Stimulated activated memory B cell treated with anti-CD40 and anti-IgM and Interleukin-4, amounts not matched to agents 10 μg/mL and 1 μg/mL and 100 μg/mL, for 72 hours (primary cell): ENCODE results near the gene ZBTB32.
"Not testable (repeated sequence)": the region's sequence is repeated elsewhere in the genome, so short reads cannot be mapped to it uniquely, and the experiment has no call there.

Source experiments
- ATAC-seq: fragments of 150-1000 bp; cut with Tn5 transposase; 2 replicates; pipeline ENCODE4 v1.10.0; 2021
- H3K27ac Mint-ChIP-seq: one replicate; pipeline ENCODE4 v1.8.0; 2022; ENCODE audit warnings: mild to moderate bottlenecking, mixed read lengths
- H3K27me3 Mint-ChIP-seq: one replicate; pipeline ENCODE4 v1.8.0; 2022; ENCODE audit warnings: mixed read lengths
- H3K36me3 Mint-ChIP-seq: one replicate; pipeline ENCODE4 v1.8.0; 2022; ENCODE audit warnings: mixed read lengths
- H3K4me1 Mint-ChIP-seq: one replicate; pipeline ENCODE4 v1.8.0; 2022; ENCODE audit warnings: mixed read lengths
- H3K4me3 Mint-ChIP-seq: one replicate; pipeline ENCODE4 v1.8.0; 2022; ENCODE audit warnings: mild to moderate bottlenecking, moderate library complexity, mixed read lengths
- H3K9me3 Mint-ChIP-seq: one replicate; pipeline ENCODE4 v1.8.0; 2022; ENCODE audit warnings: mixed read lengths

The ZBTB32 gene

DNA sequence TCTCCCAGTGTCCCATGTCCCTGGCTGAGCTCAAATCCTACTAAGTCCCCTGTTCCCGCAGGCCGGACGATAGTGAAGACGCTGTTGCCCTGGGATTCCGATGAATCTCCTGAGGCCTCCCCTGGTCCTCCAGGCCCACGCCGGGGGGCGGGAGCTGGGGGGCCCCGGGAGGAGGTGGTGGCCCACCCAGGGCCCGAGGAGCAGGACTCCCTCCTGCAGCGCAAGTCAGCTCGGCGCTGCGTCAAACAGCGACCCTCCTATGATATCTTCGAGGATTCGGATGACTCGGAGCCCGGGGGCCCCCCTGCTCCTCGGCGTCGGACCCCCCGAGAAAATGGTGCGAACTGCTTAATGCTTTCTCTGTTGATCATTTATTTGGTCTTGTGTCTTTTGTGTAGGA is 19.3 kb downstream of the ZBTB32 start:
- peaks cover 76% of the 10 kb centered on the region for H3K36me3 Mint-ChIP-seq
- no peaks in the 10 kb centered on the region for H3K9me3 Mint-ChIP-seq
- no peak for ATAC-seq
- no peak overlapping the region for H3K27ac Mint-ChIP-seq
- peaks cover 35% of the 10 kb centered on the region for H3K4me1 Mint-ChIP-seq
- H3K27me3 Mint-ChIP-seq, result no peaks in the 10 kb centered on the region
- H3K4me3 Mint-ChIP-seq, result no peak overlapping the region

DNA sequence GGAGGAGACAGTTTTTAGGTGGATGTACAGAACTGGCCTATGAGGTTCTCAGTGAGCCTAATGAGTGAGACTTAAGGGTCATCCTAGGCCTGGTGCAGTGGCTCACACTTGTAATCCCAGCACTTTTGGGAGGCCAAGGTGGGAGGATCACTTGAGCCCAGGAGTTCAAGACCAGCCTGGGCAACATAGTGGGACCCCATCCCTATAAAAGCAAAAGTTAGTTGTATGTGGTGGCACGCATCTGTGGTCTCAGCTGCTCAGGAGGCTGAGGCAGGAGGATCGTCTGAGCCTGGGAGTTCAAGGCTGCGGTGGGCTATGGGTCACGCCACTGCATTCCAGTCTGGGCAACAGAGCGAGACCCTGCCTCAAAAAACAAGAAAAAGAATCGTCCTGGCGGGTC is 19.8 kb downstream of the ZBTB32 start:
- not testable (repeated sequence) for H3K27me3 Mint-ChIP-seq, ATAC-seq, H3K9me3 Mint-ChIP-seq, H3K4me3 Mint-ChIP-seq, H3K27ac Mint-ChIP-seq
- Mint-ChIP-seq H3K4me1 (peaks cover 31% of the 10 kb centered on the region), H3K36me3 (peaks cover 81% of the 10 kb centered on the region)

DNA sequence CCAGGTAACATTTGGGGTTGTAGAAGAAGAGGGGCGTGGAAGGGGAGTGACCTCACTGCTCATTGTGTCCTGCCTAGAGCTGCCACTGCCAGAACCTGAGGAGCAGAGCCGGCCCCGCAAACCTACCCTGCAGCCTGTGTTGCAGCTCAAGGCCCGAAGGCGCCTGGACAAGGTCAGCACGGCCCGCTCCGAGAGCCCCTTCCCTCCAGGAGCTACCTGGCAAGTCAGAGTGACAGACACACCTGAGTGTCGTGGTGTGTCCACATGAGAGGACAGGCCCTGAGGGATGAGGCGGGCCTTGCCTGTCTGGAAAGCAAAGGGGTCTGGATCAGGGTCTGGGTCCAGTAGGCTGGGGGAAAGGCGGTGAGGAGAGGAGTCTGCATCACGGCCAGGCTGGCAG is 20.2 kb downstream of the ZBTB32 start:
- no peak overlapping the region for H3K4me3 Mint-ChIP-seq
- no peaks in the 10 kb centered on the region for H3K9me3 Mint-ChIP-seq
- H3K27me3 Mint-ChIP-seq, result no peaks in the 10 kb centered on the region
- H3K4me1 Mint-ChIP-seq, result peaks cover 26% of the 10 kb centered on the region
- peaks cover 84% of the 10 kb centered on the region for H3K36me3 Mint-ChIP-seq
- ATAC-seq, result no peak
- no peak overlapping the region for H3K27ac Mint-ChIP-seq

DNA sequence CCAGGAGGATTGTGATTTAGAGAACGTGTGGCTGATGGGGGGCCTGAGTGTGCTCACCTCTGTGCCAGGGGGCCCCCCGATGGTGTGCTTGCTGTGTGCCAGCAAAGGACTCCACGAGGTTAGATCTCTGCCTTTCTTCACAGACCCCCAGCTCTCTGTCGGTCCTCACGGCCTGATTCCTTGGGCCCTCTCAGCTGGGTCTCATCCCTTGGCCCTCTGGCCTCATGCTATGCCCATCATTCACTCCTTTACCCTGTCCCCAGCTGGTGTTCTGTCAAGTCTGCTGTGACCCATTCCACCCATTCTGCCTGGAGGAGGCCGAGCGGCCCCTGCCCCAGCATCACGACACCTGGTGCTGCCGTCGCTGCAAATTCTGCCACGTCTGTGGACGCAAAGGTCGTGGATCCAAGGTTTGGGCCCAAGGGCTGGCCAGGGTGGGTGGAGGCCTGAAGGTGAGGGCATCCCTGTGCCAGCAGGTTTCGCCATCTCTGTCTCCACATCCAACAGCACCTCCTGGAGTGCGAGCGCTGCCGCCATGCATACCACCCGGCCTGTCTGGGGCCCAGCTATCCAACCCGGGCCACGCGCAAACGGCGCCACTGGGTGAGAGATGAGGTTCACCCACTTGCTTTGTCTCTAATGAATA is 21.0 kb downstream of the ZBTB32 start:
- H3K9me3 Mint-ChIP-seq, result no peaks in the 10 kb centered on the region
- no peaks in the 10 kb centered on the region for H3K27me3 Mint-ChIP-seq
- peaks cover 88% of the 10 kb centered on the region for H3K36me3 Mint-ChIP-seq
- H3K27ac Mint-ChIP-seq, result no peak overlapping the region
- H3K4me3 Mint-ChIP-seq, result no peak overlapping the region
- peaks cover 19% of the 10 kb centered on the region for H3K4me1 Mint-ChIP-seq
- ATAC-seq, result no peak

DNA sequence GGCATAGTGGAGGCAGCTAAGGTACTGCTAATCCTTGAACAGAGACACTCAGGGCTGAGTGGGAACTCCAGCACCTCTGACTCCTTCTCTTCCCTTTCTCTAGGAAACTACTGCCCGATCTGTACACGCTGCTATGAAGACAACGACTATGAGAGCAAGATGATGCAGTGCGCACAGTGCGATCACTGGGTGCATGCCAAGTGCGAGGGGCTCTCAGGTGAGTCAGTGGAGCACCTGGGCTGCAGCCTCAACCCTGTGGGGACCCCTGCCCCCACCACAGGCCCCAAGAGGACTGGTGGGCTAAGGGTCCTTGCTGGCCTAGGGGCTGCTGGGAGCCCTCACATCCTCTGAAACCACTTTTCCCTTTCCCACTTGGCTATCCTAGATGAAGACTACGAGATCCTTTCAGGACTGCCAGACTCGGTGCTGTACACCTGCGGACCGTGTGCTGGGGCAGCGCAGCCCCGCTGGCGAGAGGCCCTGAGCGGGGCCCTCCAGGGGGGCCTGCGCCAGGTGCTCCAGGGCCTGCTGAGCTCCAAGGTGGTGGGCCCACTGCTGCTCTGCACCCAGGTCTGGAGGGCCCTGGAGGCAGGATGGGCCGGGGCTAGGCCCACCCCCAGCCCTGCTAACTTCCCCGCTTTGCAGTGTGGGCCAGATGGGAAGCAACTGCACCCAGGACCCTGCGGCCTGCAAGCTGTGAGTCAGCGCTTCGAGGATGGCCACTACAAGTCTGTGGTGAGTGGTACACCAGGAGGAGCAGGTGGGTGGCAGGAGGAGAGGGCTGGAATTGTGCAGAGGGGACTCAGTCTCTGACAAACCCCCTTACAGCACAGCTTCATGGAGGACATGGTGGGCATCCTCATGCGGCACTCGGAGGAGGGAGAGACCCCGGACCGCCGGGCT is 22.9 kb downstream of the ZBTB32 start:
- Mint-ChIP-seq H3K4me1 (peaks cover 3% of the 10 kb centered on the region), H3K4me3 (no peak overlapping the region), H3K27me3 (no peaks in the 10 kb centered on the region), H3K9me3 (no peaks in the 10 kb centered on the region), H3K36me3 (peaks cover 84% of the 10 kb centered on the region), H3K27ac (no peak overlapping the region)
- ATAC-seq, result no peak

DNA sequence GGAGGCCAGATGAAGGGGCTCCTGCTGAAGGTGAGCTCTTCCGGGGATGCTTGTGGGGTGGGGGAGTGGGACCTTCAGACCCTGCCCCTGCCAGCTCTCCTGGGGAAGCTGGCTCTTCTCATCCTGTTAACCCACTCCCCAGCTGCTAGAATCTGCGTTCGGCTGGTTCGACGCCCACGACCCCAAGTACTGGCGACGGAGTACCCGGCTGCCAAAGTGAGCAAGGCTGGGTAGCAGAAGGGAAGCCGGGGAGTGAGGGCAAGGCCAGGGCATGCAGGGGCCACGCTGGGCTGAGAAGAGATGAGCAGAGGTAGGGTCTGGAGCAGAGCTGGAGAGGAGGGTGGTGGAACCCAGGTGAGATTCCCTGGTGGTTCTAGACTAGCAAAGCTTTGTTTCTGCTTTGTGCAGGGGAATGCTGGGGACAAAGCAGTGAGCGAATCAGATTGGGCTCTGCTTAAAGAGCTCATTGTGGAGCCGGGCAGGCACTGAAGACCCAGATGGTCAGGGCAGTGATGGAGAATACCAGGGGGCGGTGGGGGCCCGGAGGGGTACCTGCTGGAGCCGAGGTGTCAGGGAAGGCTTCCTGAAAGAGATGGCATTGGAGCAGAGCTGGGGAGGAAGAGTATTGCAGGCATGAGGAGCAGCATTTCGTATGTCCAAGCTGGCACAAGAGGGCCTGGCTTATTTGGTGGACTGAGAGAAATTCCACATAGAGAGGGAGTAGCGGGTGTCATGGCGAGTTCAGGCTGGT is 23.8 kb downstream of the ZBTB32 start:
- H3K9me3 Mint-ChIP-seq, result no peaks in the 10 kb centered on the region
- H3K4me3 Mint-ChIP-seq, result no peak overlapping the region
- no peaks in the 10 kb centered on the region for H3K4me1 Mint-ChIP-seq
- no peaks in the 10 kb centered on the region for H3K27me3 Mint-ChIP-seq
- peaks cover 79% of the 10 kb centered on the region for H3K36me3 Mint-ChIP-seq
- no peak overlapping the region for H3K27ac Mint-ChIP-seq
- no peak for ATAC-seq

DNA sequence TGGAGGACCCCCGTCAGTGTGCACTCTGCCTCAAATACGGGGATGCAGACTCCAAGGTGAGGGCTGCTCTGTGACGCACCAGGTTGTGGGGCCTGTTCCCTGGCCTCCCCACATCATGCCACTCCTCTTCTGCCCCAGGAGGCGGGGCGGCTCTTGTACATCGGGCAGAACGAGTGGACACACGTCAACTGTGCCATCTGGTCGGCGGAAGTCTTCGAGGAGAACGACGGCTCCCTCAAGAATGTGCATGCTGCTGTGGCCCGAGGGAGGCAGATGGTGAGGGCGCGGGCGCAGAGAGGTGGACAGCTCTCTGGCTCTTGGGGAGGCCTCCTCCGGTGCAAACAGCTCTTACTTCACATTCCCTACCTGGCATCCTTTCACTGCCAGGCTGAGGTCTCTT is 24.7 kb downstream of the ZBTB32 start:
- no peak overlapping the region for H3K27ac Mint-ChIP-seq
- ATAC-seq, result no peak
- H3K9me3 Mint-ChIP-seq, result no peaks in the 10 kb centered on the region
- H3K27me3 Mint-ChIP-seq, result no peaks in the 10 kb centered on the region
- no peak overlapping the region for H3K4me3 Mint-ChIP-seq
- H3K4me1 Mint-ChIP-seq, result peaks cover 5% of the 10 kb centered on the region
- H3K36me3 Mint-ChIP-seq, result peaks cover 76% of the 10 kb centered on the region

DNA sequence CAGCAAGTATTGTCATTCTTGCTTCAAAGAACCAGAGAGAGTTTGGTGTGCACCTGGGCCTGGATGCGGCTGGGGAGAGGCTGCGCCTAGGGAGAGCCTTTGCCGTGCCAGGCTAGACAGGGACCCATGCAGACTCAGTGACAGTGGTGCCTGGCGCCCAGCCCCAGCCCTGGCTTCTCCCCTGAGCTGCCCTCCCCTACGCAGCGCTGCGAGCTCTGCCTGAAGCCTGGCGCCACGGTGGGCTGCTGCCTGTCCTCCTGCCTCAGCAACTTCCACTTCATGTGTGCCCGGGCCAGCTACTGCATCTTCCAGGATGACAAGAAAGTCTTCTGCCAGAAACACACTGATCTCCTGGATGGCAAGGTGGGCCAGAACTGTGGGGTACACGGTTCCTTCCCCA is 25.4 kb downstream of the ZBTB32 start:
- peaks cover 80% of the 10 kb centered on the region for H3K36me3 Mint-ChIP-seq

DNA sequence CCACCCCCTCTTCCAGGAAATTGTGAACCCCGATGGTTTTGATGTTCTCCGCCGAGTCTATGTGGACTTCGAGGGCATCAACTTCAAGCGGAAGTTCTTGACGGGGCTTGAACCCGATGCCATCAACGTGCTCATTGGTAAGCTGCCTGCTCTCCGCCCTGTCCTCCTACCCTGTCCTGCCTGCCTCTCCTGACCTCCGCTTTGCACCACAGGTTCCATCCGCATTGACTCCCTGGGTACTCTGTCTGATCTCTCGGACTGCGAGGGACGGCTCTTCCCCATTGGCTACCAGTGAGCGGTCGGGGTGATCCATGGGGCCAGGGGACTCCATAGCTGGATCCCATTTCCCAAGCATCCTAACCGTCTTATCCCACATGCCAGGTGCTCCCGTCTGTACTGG is 26.0 kb downstream of the ZBTB32 start:
- Mint-ChIP-seq H3K9me3 (no peaks in the 10 kb centered on the region), H3K4me3 (no peak overlapping the region), H3K4me1 (peaks cover 13% of the 10 kb centered on the region), H3K27ac (no peak overlapping the region), H3K27me3 (no peaks in the 10 kb centered on the region), H3K36me3 (peaks cover 78% of the 10 kb centered on the region)
- no peak for ATAC-seq

More for the DNA sequence above, 25.4 kb downstream of the ZBTB32 start:
- Mint-ChIP-seq H3K9me3 (no peaks in the 10 kb centered on the region), H3K4me1 (peaks cover 12% of the 10 kb centered on the region), H3K27ac (no peak overlapping the region), H3K27me3 (no peaks in the 10 kb centered on the region), H3K4me3 (no peak overlapping the region)
- no peak for ATAC-seq

DNA sequence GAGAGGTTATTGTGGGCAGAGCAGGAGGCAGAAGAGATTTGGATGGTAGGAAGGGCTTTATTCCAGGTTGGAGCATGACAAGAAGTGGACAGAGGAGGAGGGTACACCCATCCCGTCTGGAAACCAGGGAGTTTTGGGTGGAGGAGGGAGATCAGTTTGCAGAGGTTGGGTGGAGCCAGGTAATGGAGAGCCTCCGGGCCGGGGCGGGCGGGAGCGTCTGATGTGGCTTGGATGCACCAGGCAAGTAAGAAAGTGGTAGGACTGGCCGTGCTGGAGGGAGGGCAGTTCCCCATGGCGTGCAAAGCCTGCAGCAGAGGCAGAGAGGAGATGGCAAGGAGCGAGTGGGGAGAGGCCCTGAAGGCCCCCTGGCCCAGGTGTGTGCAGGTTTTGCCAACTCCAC is 27.0 kb downstream of the ZBTB32 start:
- Mint-ChIP-seq H3K9me3 (no peaks in the 10 kb centered on the region), H3K27me3 (no peaks in the 10 kb centered on the region), H3K4me3 (no peak overlapping the region), H3K27ac (no peak overlapping the region), H3K36me3 (peaks cover 77% of the 10 kb centered on the region), H3K4me1 (peaks cover 16% of the 10 kb centered on the region)
- no peak for ATAC-seq

DNA sequence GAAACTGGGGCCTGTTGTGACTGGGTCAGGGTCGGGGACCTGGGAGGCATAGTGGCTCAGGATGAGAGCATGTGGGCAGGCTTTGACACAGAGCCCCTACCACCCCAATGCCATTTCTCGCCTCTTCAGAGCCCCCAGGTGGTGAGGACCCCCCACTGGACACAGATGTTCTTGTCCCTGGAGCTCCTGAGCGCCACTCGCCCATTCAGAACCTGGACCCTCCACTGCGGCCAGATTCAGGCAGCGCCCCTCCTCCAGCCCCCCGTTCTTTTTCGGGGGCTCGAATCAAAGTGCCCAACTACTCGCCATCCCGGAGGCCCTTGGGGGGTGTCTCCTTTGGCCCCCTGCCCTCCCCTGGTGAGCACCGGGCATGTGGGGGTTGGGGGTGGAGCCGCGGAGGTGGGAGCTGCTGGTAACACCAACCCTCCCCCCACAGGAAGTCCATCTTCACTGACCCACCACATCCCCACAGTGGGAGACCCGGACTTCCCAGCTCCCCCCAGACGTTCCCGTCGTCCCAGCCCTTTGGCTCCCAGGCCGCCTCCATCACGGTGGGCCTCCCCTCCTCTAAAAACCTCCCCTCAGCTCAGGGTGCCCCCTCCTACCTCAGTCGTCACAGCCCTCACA is 27.5 kb downstream of the ZBTB32 start:
- H3K27me3 Mint-ChIP-seq, result no peaks in the 10 kb centered on the region
- no peak for ATAC-seq
- no peak overlapping the region for H3K27ac Mint-ChIP-seq
- no peak overlapping the region for H3K4me3 Mint-ChIP-seq
- peaks cover 78% of the 10 kb centered on the region for H3K36me3 Mint-ChIP-seq
- no peaks in the 10 kb centered on the region for H3K9me3 Mint-ChIP-seq
- H3K4me1 Mint-ChIP-seq, result peaks cover 21% of the 10 kb centered on the region

DNA sequence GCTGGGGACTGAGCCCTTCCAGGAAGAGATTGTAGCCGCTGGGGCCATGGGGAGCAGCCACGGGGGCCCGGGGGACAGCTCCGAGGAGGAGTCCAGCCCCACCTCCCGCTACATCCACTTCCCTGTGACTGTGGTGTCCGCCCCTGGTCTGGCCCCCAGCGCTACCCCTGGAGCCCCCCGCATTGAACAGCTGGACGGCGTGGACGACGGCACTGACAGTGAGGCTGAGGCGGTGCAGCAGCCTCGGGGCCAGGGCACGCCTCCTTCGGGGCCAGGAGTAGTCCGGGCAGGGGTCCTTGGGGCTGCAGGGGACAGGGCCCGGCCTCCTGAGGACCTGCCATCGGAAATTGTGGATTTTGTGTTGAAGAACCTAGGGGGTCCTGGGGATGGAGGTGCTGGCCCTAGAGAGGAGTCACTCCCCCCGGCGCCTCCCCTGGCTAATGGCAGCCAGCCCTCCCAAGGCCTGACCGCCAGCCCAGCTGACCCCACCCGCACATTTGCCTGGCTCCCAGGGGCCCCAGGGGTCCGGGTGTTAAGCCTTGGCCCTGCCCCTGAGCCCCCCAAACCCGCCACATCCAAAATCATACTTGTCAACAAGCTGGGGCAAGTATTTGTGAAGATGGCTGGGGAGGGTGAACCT is 28.3 kb downstream of the ZBTB32 start:
- ATAC-seq, result no peak
- Mint-ChIP-seq H3K9me3 (no peaks in the 10 kb centered on the region), H3K36me3 (peaks cover 83% of the 10 kb centered on the region)

DNA sequence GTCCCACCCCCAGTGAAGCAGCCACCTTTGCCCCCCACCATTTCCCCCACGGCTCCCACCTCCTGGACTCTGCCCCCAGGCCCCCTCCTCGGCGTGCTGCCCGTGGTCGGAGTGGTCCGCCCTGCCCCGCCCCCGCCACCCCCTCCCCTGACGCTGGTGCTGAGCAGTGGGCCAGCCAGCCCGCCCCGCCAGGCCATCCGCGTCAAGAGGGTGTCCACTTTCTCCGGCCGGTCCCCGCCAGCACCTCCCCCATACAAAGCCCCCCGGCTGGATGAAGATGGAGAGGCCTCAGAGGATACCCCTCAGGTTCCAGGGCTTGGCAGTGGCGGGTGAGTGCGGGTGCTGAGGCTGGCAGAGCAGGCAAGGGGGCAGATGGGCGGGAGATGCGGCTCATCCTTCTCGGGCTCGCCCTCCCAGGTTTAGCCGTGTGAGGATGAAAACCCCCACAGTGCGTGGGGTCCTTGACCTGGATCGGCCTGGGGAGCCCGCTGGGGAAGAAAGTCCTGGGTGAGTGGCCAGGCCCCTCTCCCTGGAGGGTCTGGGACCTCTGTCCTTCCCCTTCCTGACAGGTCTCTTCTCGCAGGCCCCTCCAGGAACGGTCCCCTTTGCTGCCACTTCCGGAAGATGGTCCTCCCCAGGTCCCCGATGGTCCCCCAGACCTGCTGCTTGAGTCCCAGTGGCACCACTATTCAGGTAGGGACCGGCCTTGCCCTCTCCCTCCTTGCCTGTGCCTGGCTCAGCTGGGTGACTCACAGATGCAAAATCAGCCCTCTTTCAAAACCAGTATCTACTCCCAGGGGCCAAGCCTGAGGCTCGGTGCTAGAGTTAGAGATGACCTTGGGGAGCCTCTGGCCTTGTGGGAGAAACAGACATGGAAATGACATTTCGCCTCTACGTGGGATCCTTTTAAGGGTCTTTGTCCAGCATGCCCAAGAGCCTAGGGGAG is 29.1 kb downstream of the ZBTB32 start:
- H3K36me3 Mint-ChIP-seq, result peaks cover 79% of the 10 kb centered on the region
- H3K27ac Mint-ChIP-seq, result peak overlapping the region; percentile 18

More for the DNA sequence above, 28.3 kb downstream of the ZBTB32 start:
- no peak overlapping the region for H3K27ac Mint-ChIP-seq
- H3K4me1 Mint-ChIP-seq, result peaks cover 29% of the 10 kb centered on the region
- no peaks in the 10 kb centered on the region for H3K27me3 Mint-ChIP-seq
- H3K4me3 Mint-ChIP-seq, result no peak overlapping the region

DNA sequence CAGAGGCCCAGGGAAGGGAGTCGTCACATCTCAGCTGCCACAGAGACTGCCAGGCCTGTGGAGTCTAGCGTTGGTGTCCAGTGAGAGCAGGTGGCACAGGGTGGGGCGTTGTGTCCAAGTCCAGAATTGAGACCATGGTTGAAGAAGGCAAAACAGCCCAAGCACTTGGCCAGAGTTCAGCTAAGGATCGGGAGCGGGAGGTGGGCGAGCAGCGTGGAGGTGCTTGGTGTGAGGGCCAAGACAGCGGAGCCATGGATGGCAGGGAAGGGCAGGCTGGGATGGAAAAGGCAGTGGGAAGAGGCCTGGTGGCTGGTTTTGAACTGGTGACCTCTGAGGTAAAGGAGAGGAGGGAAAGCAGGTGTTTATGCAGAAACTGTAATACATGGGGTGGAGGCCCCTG is 29.9 kb downstream of the ZBTB32 start:
- no peaks in the 10 kb centered on the region for H3K9me3 Mint-ChIP-seq
- peaks cover 39% of the 10 kb centered on the region for H3K4me1 Mint-ChIP-seq
- no peak overlapping the region for H3K4me3 Mint-ChIP-seq
- no peak for ATAC-seq
- no peaks in the 10 kb centered on the region for H3K27me3 Mint-ChIP-seq
- H3K27ac Mint-ChIP-seq, result peak overlapping the region; percentile 18
- H3K36me3 Mint-ChIP-seq, result peaks cover 76% of the 10 kb centered on the region

More for the DNA sequence above, 29.1 kb downstream of the ZBTB32 start:
- Mint-ChIP-seq H3K9me3 (no peaks in the 10 kb centered on the region), H3K4me1 (peaks cover 31% of the 10 kb centered on the region), H3K27me3 (no peaks in the 10 kb centered on the region), H3K4me3 (no peak overlapping the region)
- no peak for ATAC-seq
